Natural killer cell (primary cell): ENCODE data around the gene SOWAHD. TPM values are rescaled to one million over a fixed set of nuclear protein-coding genes. Genes with fewer than 3 reads are reported as not detected.

Experiments used
- ATAC-seq, 3 donors: fragments of 150-1000 bp in 2 of 3; fragments of 200-7000 bp in 1 of 3; cut with Tn5 transposase; 1 replicate in 1 of 3; 2 replicates in 2 of 3; pipeline ENCODE4 v1.10.0; 2021; ENCODE audit warnings: mild to moderate bottlenecking in 2 of 3, moderate library complexity in 2 of 3
- DNase-seq, 2 donors: peaks; one replicate each; pipeline versions ENCODE4 v3.0.0 to v3.0.0-alpha.2; 2013 to 2021; ENCODE audit warnings: mixed read lengths in 1 of 2
- H3K27ac ChIP-seq: one replicate; pipeline ENCODE4 v1.5.1; 2013; ENCODE audit warnings: mild to moderate bottlenecking, low read length
- H3K27me3 ChIP-seq: one replicate; pipeline ENCODE4 v1.6.1; 2013; ENCODE audit warnings: low read length; ENCODE audit not compliant: control insufficient read depth, insufficient read depth
- H3K36me3 ChIP-seq: one replicate; pipeline ENCODE4 v1.6.1; 2013; ENCODE audit warnings: low read length; ENCODE audit not compliant: control insufficient read depth, insufficient read depth
- H3K4me1 ChIP-seq: one replicate; pipeline ENCODE4 v1.6.1; 2013; ENCODE audit warnings: low read length; ENCODE audit not compliant: control insufficient read depth, insufficient read depth
- H3K4me3 ChIP-seq: one replicate; pipeline ENCODE4 v1.5.1; 2013; ENCODE audit warnings: low read length
- H3K9me3 ChIP-seq: one replicate; pipeline ENCODE4 v1.6.1; 2013; ENCODE audit warnings: low read length; ENCODE audit not compliant: control insufficient read depth, insufficient read depth
- H3K27ac Mint-ChIP-seq, 2 donors: one replicate each; pipeline ENCODE4 v1.8.0; 2022; ENCODE audit warnings: mild to moderate bottlenecking in 2 of 2, mixed read lengths in 2 of 2, moderate library complexity in 1 of 2
- H3K27me3 Mint-ChIP-seq, 2 donors: one replicate each; pipeline ENCODE4 v1.8.0; 2022; ENCODE audit warnings: low read depth in 2 of 2, mixed read lengths in 2 of 2
- H3K36me3 Mint-ChIP-seq: one replicate; pipeline ENCODE4 v1.8.0; 2022; ENCODE audit warnings: mixed read lengths
- H3K4me1 Mint-ChIP-seq, 2 donors: one replicate each; pipeline ENCODE4 v1.8.0; 2022; ENCODE audit warnings: mixed read lengths in 2 of 2
- H3K4me3 Mint-ChIP-seq: one replicate; pipeline ENCODE4 v1.8.0; 2022; ENCODE audit warnings: mild to moderate bottlenecking, moderate library complexity, mixed read lengths
- H3K9me3 Mint-ChIP-seq, 2 donors: one replicate each; pipeline ENCODE4 v1.8.0; 2022; ENCODE audit warnings: mixed read lengths in 2 of 2
- WGBS: methylation state at CpG from one replicate; pipeline ENCODE4 v1.1.7; 2013; ENCODE audit warnings: missing lambda C conversion rate; ENCODE audit not compliant: insufficient coverage; 5-methylcytosine and 5-hydroxymethylcytosine counted together
- intact Hi-C: fragments of 100-400 bp; cut with micrococcal nuclease; formaldehyde crosslinking; loops from one replicate; pipeline ENCODE4 v1.14.2; 2022
- total RNA-seq, 4 donors: library from RNA; stranded (reverse); fragments of 120-200 nt in 1 of 4; gene quantifications; one replicate each; pipeline versions ENCODE4 v1.2.3 to v1.2.4, GENCODE V29; 2013 to 2022
- TF ChIP-seq, protein P1 (sequence below): fragments of 200-600 bp; IDR thresholded peaks from one replicate; pipeline ENCODE4 v1.8.0; 2022; ENCODE audit warnings: antibody characterized with exemption

The SOWAHD gene
- total RNA-seq, 3 donors from 2014 or later (not counting 1 experiment from before 2014, with no cell fraction given), result 0.23 TPM; not detected in 2

GRCh38 chrX:119759248-119759766 is 919 bp downstream of the SOWAHD start:
- no peaks in the 10 kb centered on the region for H3K36me3 Mint-ChIP-seq
- H3K27me3 Mint-ChIP-seq, result no peaks in the 10 kb centered on the region
- Histone ChIP-seq H3K4me3 (peak overlapping the region; percentile 35), H3K36me3 (no peaks in the 10 kb centered on the region), H3K27me3 (no peaks in the 10 kb centered on the region), H3K4me1 (peaks cover 48% of the 10 kb centered on the region), H3K27ac (no peak overlapping the region), H3K9me3 (no peaks in the 10 kb centered on the region)
- peak overlapping the region; percentile 45 for H3K4me3 Mint-ChIP-seq
- H3K4me1 Mint-ChIP-seq, result peaks cover 29 to 30% of the 10 kb centered on the region in 2 donors
- peak overlapping the region in 1 of 2 donors; percentile 62 for H3K27ac Mint-ChIP-seq
- 56% methylated on average over 44 of the region's 44 CpGs for WGBS
- intact Hi-C loops, result loop anchor here (5.0 to 10.0 kb wide), 4 partner anchors 33 to 185 kb away; partner anchors contain the start of genes NKRF, RPL39 and UBE2A
- ATAC-seq, result no peak
- H3K9me3 Mint-ChIP-seq, result no peaks in the 10 kb centered on the region
- DNase-seq, result peak in 1 of 2 donors; percentile 6
- TF ChIP-seq, protein P1, sequence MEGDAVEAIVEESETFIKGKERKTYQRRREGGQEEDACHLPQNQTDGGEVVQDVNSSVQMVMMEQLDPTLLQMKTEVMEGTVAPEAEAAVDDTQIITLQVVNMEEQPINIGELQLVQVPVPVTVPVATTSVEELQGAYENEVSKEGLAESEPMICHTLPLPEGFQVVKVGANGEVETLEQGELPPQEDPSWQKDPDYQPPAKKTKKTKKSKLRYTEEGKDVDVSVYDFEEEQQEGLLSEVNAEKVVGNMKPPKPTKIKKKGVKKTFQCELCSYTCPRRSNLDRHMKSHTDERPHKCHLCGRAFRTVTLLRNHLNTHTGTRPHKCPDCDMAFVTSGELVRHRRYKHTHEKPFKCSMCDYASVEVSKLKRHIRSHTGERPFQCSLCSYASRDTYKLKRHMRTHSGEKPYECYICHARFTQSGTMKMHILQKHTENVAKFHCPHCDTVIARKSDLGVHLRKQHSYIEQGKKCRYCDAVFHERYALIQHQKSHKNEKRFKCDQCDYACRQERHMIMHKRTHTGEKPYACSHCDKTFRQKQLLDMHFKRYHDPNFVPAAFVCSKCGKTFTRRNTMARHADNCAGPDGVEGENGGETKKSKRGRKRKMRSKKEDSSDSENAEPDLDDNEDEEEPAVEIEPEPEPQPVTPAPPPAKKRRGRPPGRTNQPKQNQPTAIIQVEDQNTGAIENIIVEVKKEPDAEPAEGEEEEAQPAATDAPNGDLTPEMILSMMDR, result no peak

DNA sequence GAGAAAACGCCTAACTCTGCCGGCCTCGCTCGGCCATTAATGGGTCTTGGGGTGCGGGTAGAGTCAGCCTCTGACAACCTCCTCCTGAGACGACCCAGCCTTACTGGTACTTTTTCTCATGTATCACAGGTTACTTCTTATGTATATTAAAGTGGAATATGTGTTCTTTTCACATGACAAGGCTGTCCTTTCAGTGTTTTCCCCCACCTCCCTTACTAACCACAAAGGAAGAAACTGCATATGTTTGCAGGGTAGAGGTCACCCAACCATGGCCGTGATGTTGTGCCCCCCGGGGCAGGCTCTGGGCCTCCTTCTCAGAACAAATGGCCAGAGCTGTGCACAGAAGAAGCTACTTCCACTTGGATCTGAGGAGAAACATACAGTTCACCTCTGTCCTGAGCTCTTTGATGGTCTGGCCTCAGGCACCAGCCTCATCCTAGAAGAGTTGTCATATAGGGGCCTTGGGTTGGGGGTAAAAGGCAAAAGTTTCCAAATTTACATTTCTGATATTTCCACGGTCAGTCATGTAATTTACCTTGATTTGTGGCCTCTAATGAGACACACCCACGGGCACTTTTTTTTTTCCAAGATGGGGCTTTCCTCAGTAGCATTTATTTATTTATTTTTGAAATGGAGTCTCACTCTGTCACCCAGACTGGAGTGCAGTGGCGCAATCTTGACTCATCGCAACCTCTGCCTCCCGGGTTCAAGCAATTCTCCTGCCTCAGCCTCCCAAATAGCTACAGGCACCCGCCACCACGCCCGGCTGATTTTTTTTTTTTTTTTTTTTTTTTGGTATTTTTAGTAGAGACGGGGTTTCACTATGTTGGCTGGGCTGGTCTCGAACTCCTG is 1.9 kb downstream of the SOWAHD start:
- Mint-ChIP-seq H3K36me3 (no peaks in the 10 kb centered on the region), H3K4me1 (peaks cover 25 to 29% of the 10 kb centered on the region in 2 donors), H3K27ac (no peak overlapping the region), H3K4me3 (peak overlapping the region; percentile 35), H3K9me3 (no peaks in the 10 kb centered on the region), H3K27me3 (no peaks in the 10 kb centered on the region)
- no peak for DNase-seq
- Histone ChIP-seq H3K27me3 (no peaks in the 10 kb centered on the region), H3K36me3 (no peaks in the 10 kb centered on the region), H3K9me3 (no peaks in the 10 kb centered on the region), H3K4me3 (peak overlapping the region; percentile 35), H3K27ac (no peak overlapping the region), H3K4me1 (peaks cover 38% of the 10 kb centered on the region)
- 33% methylated on average over 5 of the region's 18 CpGs for WGBS
- TF ChIP-seq, protein P1, result no peak
- no peak for ATAC-seq
- intact Hi-C loops, result no loop called here

- no peak overlapping the region for H3K27ac Mint-ChIP-seq
- Histone ChIP-seq H3K27me3 (no peaks in the 10 kb centered on the region), H3K4me1 (peaks cover 14% of the 10 kb centered on the region), H3K36me3 (no peaks in the 10 kb centered on the region), H3K9me3 (no peaks in the 10 kb centered on the region), H3K27ac (no peak overlapping the region), H3K4me3 (no peak overlapping the region)
- ATAC-seq (no peak), DNase-seq (no peak)
- H3K4me1 Mint-ChIP-seq, result peaks cover under 1 to 8% of the 10 kb centered on the region in 2 donors
- no peaks in the 10 kb centered on the region for H3K9me3 Mint-ChIP-seq
- 10% methylated on average over 2 of the region's 3 CpGs for whole genome bisulfite sequencing
- H3K4me3 Mint-ChIP-seq, result no peak overlapping the region
- no peaks in the 10 kb centered on the region for H3K27me3 Mint-ChIP-seq
- TF ChIP-seq, protein P1, result no peak
- no peaks in the 10 kb centered on the region for H3K36me3 Mint-ChIP-seq
- intact Hi-C loops, result no loop called here
Observed at GRCh38 chrX:119762718-119763117, 4.3 kb downstream of the SOWAHD start.
